ENCODE results near the gene IL18RAP.

IL18RAP gene

GRCh38 chr2:102424754-102425153, 1.8 kb downstream of the IL18RAP start:
- FAIRE-seq = no peak

GRCh38 chr2:102425441-102426132, 2.6 kb downstream of the IL18RAP start:
- no peak for FAIRE-seq

DNA sequence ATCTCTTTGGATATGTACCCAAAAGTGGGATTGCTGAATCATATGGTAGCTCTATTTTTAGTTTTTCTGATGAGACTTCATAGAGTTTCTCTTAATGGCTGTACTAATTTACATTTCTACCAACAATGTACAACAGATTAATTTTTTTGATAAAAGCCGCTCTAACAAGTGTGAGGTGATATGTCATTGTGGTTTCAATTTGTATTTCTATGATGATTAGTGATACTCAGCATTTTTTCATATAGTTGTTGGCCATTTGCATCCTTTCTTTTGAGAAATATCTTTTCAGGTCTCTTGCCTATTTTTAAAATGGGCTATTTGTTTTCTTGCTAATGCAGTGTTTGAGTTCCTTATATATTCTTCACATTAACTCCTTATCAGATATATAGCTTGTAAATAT, 4.3 kb downstream of the IL18RAP start:
- FAIRE-seq = no peak

DNA sequence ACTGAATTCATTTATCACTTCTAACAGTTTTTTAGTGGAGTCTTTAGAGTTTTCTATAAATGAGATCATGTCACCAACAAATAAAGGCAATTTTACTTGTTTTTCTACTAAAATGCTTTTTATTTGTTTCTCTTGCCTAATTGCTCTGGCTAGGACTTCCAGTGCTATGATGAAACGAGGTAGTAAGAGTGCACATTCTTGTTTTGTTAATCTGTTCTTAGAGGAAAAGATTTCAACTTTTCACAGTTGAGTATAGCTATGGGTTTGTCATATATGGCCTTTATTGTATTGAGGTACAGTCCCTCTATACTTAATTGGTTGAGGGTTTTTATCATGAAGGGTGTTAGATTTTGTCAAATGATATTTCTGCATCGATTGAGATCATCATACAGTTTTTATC, 5.6 kb downstream of the IL18RAP start:
- FAIRE-seq = no peak

DNA sequence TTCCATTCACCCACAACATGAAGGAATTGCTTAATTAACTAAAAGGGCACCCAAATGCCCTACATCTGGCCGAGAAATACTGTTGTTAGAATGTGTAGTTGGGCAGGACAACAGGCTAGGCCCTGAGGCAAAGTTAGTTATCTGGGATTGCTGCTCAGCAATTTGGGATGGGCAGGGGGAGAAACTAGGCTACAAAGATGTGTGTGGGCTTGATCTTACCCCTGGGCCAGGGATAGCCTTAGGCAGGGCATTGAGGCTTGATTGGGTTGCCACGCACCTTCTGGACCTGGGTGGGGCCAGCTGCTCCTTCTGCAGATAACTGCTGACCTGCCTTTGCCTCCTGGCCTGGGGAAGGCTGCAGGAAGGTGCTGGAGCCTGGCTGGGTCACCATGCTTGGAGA, 9.4 kb downstream of the IL18RAP start:
- no peak for FAIRE-seq

DNA sequence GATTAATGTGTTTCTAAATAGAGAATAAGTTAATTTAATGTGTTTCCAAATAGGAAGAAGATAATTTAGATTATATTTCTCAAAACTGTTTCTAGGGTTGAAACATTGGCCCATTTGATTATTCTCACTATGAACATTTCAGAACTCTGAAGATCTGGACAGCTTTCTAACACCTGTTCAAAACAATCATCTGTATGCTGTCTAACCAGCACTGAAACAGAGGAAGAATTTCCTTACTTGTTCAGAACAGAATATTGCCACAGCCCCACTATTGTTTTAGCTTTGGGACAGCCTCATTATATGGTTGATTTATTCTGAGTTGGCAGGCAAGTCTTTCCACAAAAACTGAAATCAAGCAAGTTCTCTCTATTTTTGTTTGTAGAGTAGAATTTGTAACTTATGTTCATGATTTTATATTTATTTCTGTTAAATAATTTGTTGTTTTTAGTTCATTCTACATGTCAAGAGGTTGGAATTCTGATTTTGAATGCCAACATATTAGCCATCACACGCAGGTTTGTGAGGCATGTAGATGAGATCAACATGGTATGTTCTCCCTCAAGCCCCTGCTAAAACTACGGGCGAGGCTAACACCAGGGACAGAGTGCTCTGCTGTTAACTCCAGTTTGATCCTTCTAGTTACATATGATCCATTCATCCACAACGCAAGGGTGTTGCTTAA, 11.2 kb downstream of the IL18RAP start:
- FAIRE-seq = no peak

DNA sequence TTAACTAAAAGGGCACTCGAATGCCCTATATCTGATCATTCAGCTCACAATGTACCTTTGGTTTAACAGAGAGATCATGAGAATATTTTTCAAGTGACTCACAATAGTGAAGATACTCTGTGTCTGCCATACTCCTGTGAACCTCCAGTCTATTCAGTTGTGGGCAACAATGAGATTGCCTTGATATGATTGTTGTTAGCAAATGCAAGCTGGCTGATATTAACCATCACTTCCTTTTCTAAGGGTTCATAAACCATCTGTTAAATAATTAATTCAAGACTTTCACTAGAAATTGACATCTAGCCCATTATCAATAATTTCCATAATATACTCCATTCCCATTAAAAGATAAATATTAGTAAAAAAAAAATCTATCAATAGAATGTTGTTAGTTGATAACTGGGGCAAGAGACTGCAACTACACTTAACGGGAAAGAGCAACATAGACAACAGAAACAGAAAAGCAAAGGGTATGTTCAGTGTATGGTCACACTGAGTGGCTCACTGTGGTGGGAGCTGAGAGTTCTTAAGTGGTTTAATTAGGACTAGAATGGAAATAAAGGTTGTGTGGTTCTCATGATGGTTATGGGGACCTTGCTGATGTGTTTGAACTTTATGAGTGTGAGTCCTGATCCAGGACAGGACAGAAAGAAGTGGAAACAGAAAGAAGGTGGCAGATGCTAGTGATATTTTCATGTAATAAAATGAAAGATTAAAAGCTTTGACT, 11.9 kb downstream of the IL18RAP start:
- no peak for FAIRE-seq

GRCh38 chr2:102435741-102436140, 12.8 kb downstream of the IL18RAP start:
- no peak for FAIRE-seq

- no peak for FAIRE-seq
Measured at GRCh38 chr2:102436323-102436722, 13.4 kb downstream of the IL18RAP start.

- FAIRE-seq = no peak
Measured at GRCh38 chr2:102437122-102437521, 14.2 kb downstream of the IL18RAP start.

- FAIRE-seq = no peak
Measured at GRCh38 chr2:102438111-102438510, 15.2 kb downstream of the IL18RAP start.

- FAIRE-seq = no peak
Measured at GRCh38 chr2:102438578-102438977, 15.6 kb downstream of the IL18RAP start.

DNA sequence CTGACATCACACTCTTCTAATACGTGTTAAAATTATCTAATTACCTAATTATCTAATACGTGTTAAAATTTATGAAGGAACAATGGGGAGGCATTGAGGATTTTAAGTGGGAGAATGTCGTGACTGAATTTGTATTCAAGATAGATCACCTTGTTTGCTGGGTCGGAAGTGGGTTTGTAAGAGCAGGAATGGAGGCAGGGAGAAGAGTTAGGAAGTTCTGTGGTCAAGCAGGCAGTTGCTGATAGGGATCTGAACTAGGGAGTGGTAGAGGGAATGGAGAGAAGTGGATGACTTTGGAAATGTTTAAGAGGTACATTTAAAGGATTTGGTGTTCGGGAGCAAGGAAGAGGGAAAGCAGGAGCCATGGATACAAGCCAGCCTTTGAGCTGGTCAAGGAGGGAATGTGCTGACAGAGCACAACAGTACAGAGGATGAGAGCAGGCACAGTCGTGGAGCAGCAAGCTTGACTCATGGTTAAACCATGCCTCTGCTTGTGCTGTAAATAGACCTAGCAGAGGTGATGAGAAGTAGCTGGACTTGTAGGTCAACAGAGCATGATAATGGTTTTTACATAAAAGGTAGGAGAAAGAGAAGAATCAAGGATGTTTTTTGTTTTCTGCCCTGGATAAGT, 16.2 kb downstream of the IL18RAP start:
- no peak for FAIRE-seq

- FAIRE-seq = no peak
Measured at GRCh38 chr2:102442967-102443828, 20.2 kb downstream of the IL18RAP start.

DNA sequence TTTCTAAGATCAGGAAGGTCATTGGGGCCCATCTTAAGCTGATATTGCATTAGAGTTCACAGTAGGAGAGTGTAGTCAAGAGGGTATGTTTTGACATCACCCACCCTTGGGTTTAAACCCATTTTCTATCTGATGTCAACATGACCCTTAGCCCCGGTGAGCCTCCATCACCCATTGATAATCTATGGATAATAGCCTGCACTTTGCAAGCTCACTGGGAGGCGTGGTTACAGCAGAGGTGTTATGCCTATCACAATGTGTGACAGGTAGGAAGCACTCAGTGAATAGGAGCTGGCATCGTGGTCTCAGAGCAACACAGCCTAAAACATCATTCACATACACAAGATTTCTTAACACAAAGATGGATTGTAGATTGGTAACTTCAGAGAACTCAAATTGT, 21.3 kb downstream of the IL18RAP start:
- no peak for FAIRE-seq

DNA sequence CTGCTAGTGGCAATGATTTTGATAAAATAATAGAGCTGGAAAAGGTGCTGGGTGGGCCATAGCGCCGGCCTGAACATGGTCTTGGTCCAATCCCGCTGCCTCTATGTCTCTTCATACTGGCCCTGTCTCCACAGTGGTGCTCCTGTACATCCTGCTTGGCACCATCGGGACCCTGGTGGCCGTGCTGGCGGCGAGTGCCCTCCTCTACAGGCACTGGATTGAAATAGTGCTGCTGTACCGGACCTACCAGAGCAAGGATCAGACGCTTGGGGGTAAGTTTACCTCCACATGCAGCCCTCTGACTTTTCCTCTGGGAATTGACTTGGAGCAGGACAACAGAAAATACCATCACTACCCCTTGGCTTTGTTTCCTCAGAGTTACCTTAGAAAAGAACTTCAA, 24.0 kb downstream of the IL18RAP start:
- no peak for FAIRE-seq

DNA sequence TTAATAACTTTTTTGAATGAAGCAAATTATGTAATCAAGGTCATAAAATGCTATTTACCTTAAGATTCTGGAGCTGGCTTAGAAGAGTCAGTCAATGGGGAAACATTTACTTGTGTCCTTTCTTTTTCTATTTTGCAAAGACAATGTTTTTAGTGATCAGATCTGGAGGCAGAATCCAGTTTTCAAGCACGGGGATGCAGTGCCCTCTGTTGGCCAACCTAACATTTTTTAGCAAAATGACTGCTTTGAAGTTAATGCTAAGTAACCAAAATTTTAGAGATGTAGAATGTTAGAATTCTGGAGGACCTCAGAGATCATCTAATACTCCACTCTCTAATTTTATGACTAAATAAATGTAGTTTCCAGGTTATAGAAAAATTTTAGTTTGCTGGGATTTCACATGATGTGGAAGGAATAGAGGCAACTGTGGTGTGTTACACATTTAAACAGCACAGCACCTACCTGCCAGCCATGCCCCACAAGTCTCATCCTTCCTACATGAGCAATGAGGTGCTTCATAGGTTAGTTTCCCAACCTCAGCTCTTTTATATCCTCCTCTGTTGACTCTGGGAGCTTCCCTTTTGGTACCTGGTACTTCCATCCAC, 26.5 kb downstream of the IL18RAP start:
- FAIRE-seq = peak; percentile 86

GRCh38 chr2:102451968-102452367, 29.0 kb downstream of the IL18RAP start:
- no peak for FAIRE-seq

- FAIRE-seq = no peak
Measured at GRCh38 chr2:102453501-102453900, 30.5 kb downstream of the IL18RAP start.

GRCh38 chr2:102455061-102455670, 32.2 kb downstream of the IL18RAP start:
- no peak for FAIRE-seq

- FAIRE-seq = no peak
Measured at GRCh38 chr2:102460467-102460866, 37.5 kb downstream of the IL18RAP start.

- no peak for FAIRE-seq
Measured at GRCh38 chr2:102461188-102461587, 38.2 kb downstream of the IL18RAP start.

Data from islet of Langerhans (tissue), 1 donor.